Nephron (organoid): ENCODE measurements around the gene ADGRG7.
A peak's percentile ranks its signal among the peaks of the same experiment; 100 is the strongest.

Experiments used
- H3K27ac Mint-ChIP-seq, 3 experiments: 2 replicates each; pipeline ENCODE4 v1.8.0; 2020; ENCODE audit warnings: mixed read lengths in 3 of 3, mild to moderate bottlenecking in 2 of 3, moderate library complexity in 1 of 3
- H3K27me3 Mint-ChIP-seq: 2 replicates; pipeline ENCODE4 v1.8.0; 2021; ENCODE audit warnings: low read depth, mild to moderate bottlenecking, moderate library complexity, mixed read lengths
- H3K36me3 Mint-ChIP-seq: 2 replicates; pipeline ENCODE4 v1.8.0; 2020; ENCODE audit warnings: low read depth, mixed read lengths
- H3K4me1 Mint-ChIP-seq: 2 replicates; pipeline ENCODE4 v1.8.0; 2020; ENCODE audit warnings: mixed read lengths
- H3K4me3 Mint-ChIP-seq, 3 experiments: 2 replicates each; pipeline ENCODE4 v1.8.0; 2020; ENCODE audit warnings: mild to moderate bottlenecking in 3 of 3, mixed read lengths in 3 of 3, moderate library complexity in 2 of 3
- H3K9me3 Mint-ChIP-seq: 2 replicates; pipeline ENCODE4 v1.8.0; 2020; ENCODE audit warnings: mixed read lengths
- CTCF ChIP-seq, 3 experiments: fragments of 200-600 bp; sonication (generic); IDR thresholded peaks; one replicate each; pipeline ENCODE4 v1.5.0; 2021; ENCODE audit warnings: antibody characterized with exemption in 3 of 3; ENCODE audit not compliant: unreplicated experiment in 3 of 3

Gene ADGRG7

GRCh38 chr3:100730524-100730923, 121.1 kb downstream of the ADGRG7 start:
- H3K27me3 Mint-ChIP-seq = no peaks in the 10 kb centered on the region
- H3K9me3 Mint-ChIP-seq = no peaks in the 10 kb centered on the region
- H3K27ac Mint-ChIP-seq = no peak overlapping the region
- H3K4me1 Mint-ChIP-seq = peaks cover 11% of the 10 kb centered on the region
- no peak for TF ChIP-seq CTCF (IDR thresholded peaks at IDR 0.05; ENCODE audit: unreplicated experiment in 3 of 3)
- no peak overlapping the region for H3K4me3 Mint-ChIP-seq
- peaks cover 53% of the 10 kb centered on the region for H3K36me3 Mint-ChIP-seq

GRCh38 chr3:100732435-100732834, 123.0 kb downstream of the ADGRG7 start:
- Mint-ChIP-seq H3K9me3 (no peaks in the 10 kb centered on the region), H3K4me3 (no peak overlapping the region), H3K27ac (no peak overlapping the region), H3K36me3 (peaks cover 54% of the 10 kb centered on the region), H3K27me3 (no peaks in the 10 kb centered on the region), H3K4me1 (peaks cover 11% of the 10 kb centered on the region)
- TF ChIP-seq CTCF (IDR thresholded peaks at IDR 0.05; ENCODE audit: unreplicated experiment in 3 of 3) = no peak

GRCh38 chr3:100737334-100737733, 127.9 kb downstream of the ADGRG7 start:
- Mint-ChIP-seq H3K9me3 (no peaks in the 10 kb centered on the region), H3K27ac (no peak overlapping the region), H3K36me3 (peaks cover 58% of the 10 kb centered on the region), H3K27me3 (no peaks in the 10 kb centered on the region), H3K4me3 (no peak overlapping the region), H3K4me1 (peaks cover 11% of the 10 kb centered on the region)
- TF ChIP-seq CTCF (IDR thresholded peaks at IDR 0.05; ENCODE audit: unreplicated experiment in 3 of 3) = peak; percentile 32 to 43 (median 42)

- Mint-ChIP-seq H3K4me3 (no peak overlapping the region), H3K27ac (no peak overlapping the region), H3K36me3 (peaks cover 56% of the 10 kb centered on the region), H3K4me1 (no peaks in the 10 kb centered on the region), H3K27me3 (no peaks in the 10 kb centered on the region), H3K9me3 (no peaks in the 10 kb centered on the region)
- TF ChIP-seq CTCF (IDR thresholded peaks at IDR 0.05; ENCODE audit: unreplicated experiment in 3 of 3) = no peak
Observed at GRCh38 chr3:100740207-100740606, 130.8 kb downstream of the ADGRG7 start.

GRCh38 chr3:100743535-100743934, 134.1 kb downstream of the ADGRG7 start:
- H3K4me1 Mint-ChIP-seq = peaks cover 5% of the 10 kb centered on the region

More at GRCh38 chr3:100743535-100743934, 134.1 kb downstream of the ADGRG7 start:
- H3K27me3 Mint-ChIP-seq = no peaks in the 10 kb centered on the region
- no peak for TF ChIP-seq CTCF (IDR thresholded peaks at IDR 0.05; ENCODE audit: unreplicated experiment in 3 of 3)
- H3K27ac Mint-ChIP-seq = no peak overlapping the region
- H3K4me3 Mint-ChIP-seq = no peak overlapping the region
- H3K9me3 Mint-ChIP-seq = no peaks in the 10 kb centered on the region
- H3K36me3 Mint-ChIP-seq = peaks cover 62% of the 10 kb centered on the region
